A172 (cell line): ENCODE measurements around the gene UNC119B. TPM values are rescaled to one million over a fixed set of nuclear protein-coding genes. Genes with fewer than 3 reads are reported as not detected.

Experiments used
- DNase-seq: peaks from one replicate; pipeline ENCODE4 v3.0.0-alpha.2; 2015; ENCODE audit warnings: low spot score
- total RNA-seq: library from RNA; depleted of rRNA; stranded (reverse); fragments of >200 nt; shearing (Covaris generic); gene quantifications from 2 replicates; pipeline ENCODE4 v1.2.3, GENCODE V29; 2014

The UNC119B gene
- total RNA-seq, 1 experiment from 2014 or later = 18.1 TPM

GRCh38 chr12:120688527-120689071, 21.7 kb upstream of the UNC119B start:
- no peak for DNase-seq

- DNase-seq = no peak
Observed at GRCh38 chr12:120689397-120690082, 20.7 kb upstream of the UNC119B start.

- no peak for DNase-seq
Observed at GRCh38 chr12:120690083-120690450, 20.2 kb upstream of the UNC119B start.

- no peak for DNase-seq
Observed at GRCh38 chr12:120690978-120691377, 19.3 kb upstream of the UNC119B start.

- DNase-seq = peak; percentile 54
Observed at GRCh38 chr12:120692524-120693033, 17.7 kb upstream of the UNC119B start.

GRCh38 chr12:120693848-120694247, 16.4 kb upstream of the UNC119B start:
- DNase-seq = no peak

GRCh38 chr12:120696626-120697025, 13.6 kb upstream of the UNC119B start:
- no peak for DNase-seq

GRCh38 chr12:120697344-120697743, 12.9 kb upstream of the UNC119B start:
- no peak for DNase-seq

GRCh38 chr12:120698665-120699064, 11.6 kb upstream of the UNC119B start:
- DNase-seq = no peak

GRCh38 chr12:120699553-120699952, 10.7 kb upstream of the UNC119B start:
- no peak for DNase-seq

GRCh38 chr12:120700886-120701285, 9.4 kb upstream of the UNC119B start:
- DNase-seq = no peak

- DNase-seq = no peak
Observed at GRCh38 chr12:120702637-120703036, 7.6 kb upstream of the UNC119B start.

- DNase-seq = no peak
Observed at GRCh38 chr12:120703311-120703942, 6.8 kb upstream of the UNC119B start.

GRCh38 chr12:120705618-120706017, 4.6 kb upstream of the UNC119B start:
- DNase-seq = no peak

- DNase-seq = no peak
Observed at GRCh38 chr12:120706029-120706428, 4.2 kb upstream of the UNC119B start.

GRCh38 chr12:120708651-120709050, 1.6 kb upstream of the UNC119B start:
- no peak for DNase-seq

- DNase-seq = no peak
Observed at GRCh38 chr12:120710805-120711296, 593 bp downstream of the UNC119B start.

GRCh38 chr12:120711411-120711810, 1.2 kb downstream of the UNC119B start:
- no peak for DNase-seq

- no peak for DNase-seq
Observed at GRCh38 chr12:120712610-120713009, 2.4 kb downstream of the UNC119B start.

GRCh38 chr12:120713861-120714482, 3.7 kb downstream of the UNC119B start:
- DNase-seq = peak; percentile 77

GRCh38 chr12:120718055-120718454, 7.8 kb downstream of the UNC119B start:
- DNase-seq = no peak

GRCh38 chr12:120719072-120719471, 8.8 kb downstream of the UNC119B start:
- DNase-seq = no peak
